ENCODE results near the gene MANSC1.
"Not testable (repeated sequence)": the region's sequence is repeated elsewhere in the genome, so short reads cannot be mapped to it uniquely, and the experiment has no call there.

The MANSC1 gene

DNA sequence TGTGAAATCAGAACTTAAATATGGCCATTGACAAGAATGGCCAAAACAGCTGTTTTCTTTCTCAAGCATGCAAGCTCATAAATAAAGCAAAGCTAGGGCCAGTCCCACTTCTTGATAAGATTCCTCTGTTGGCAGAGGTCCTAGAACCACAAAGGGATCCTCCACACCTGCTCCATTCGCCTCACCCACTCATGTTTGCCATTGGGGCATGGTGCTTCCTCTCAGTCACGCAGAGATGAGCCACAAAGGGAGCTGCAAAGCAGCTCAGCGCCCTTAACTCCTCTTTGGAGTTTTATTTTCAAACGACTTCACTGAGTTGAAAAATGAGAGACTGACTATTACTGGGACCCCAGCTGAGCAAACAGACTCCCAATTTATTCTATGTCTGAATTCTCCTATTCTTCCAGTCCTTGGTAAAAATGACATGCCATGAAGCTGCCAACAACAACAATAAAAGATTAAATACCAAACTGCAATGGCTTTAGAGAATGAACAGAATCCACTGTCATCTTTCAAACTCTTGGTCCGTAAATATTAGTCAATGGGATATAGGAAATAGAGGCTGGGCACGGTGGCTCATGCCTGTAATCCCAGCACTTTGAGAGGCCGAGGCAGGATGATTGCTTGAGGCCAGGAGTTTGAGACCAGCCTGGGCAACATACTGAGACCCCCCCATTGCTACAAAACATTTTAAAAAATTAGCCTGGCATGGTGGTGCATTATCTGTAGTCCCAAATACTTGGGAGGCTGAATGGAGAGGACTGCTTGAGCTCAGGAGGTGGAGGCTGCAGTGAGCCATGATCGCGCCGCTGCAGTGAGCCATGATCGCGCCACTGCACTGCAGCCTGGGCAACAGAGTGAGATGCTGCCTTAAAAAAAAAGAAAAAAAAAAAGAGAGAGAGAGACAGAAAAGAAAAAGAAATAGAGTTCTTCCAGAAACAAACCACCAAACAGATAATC is 16.4 kb downstream of the MANSC1 start:
- in situ Hi-C loops (cut with HindIII; ENCODE audit: low pct_unique_long_range_greater_than_20kb, low sequenced_read_pairs): no loop called here
- TF ChIP-seq JUND (IDR thresholded peaks at IDR 0.05; ENCODE audit: low read depth): no peak
- DNase-seq (ENCODE audit: low read depth in 1 of 2, low spot score in 1 of 2): no peak

GRCh38 chr12:12331896-12332295 is 18.1 kb downstream of the MANSC1 start:
- in situ Hi-C loops (cut with HindIII; ENCODE audit: low pct_unique_long_range_greater_than_20kb, low sequenced_read_pairs): no loop called here
- no peak for TF ChIP-seq JUND (IDR thresholded peaks at IDR 0.05; ENCODE audit: low read depth)
- DNase-seq (ENCODE audit: low read depth in 1 of 2, low spot score in 1 of 2): no peak

- no peak for TF ChIP-seq JUND (IDR thresholded peaks at IDR 0.05; ENCODE audit: low read depth)
- DNase-seq (ENCODE audit: low read depth in 1 of 2, low spot score in 1 of 2): no peak
- in situ Hi-C loops (cut with HindIII; ENCODE audit: low pct_unique_long_range_greater_than_20kb, low sequenced_read_pairs): no loop called here
These were observed 18.7 kb downstream of the MANSC1 start for GRCh38 chr12:12331244-12331771.

GRCh38 chr12:12327802-12328201 is 22.2 kb downstream of the MANSC1 start:
- in situ Hi-C loops (cut with HindIII; ENCODE audit: low pct_unique_long_range_greater_than_20kb, low sequenced_read_pairs): no loop called here
- DNase-seq (ENCODE audit: low read depth in 1 of 2, low spot score in 1 of 2): peak in 1 of 2 experiments; percentile 36

DNA sequence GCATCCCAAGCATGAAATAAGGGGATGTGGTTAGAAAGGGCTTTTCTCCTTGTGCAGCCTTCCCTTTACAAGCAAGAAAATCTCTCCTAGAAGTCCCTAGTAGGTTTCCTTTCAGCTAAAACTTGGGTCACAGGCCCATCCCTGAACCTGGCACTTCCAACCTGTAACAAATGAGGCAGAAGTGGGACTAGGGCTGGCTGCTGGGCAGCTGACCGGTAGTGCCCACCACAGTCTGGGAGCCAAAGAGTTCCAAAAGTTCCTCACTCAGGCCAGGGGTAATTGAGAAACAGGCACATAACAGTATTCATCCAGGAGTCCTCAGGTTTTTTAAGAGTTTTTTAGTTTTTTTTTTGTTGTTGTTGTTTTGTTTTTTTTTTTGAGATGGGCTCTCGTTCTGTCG is 23.8 kb downstream of the MANSC1 start:
- no peak for DNase-seq (ENCODE audit: low read depth in 1 of 2, low spot score in 1 of 2)
- in situ Hi-C loops (cut with HindIII; ENCODE audit: low pct_unique_long_range_greater_than_20kb, low sequenced_read_pairs): no loop called here
- no peak for TF ChIP-seq JUND (IDR thresholded peaks at IDR 0.05; ENCODE audit: low read depth)

More at GRCh38 chr12:12327802-12328201, 22.2 kb downstream of the MANSC1 start:
- TF ChIP-seq JUND (IDR thresholded peaks at IDR 0.05; ENCODE audit: low read depth): no peak

GRCh38 chr12:12323591-12323990 is 26.5 kb downstream of the MANSC1 start:
- no peak for DNase-seq (ENCODE audit: low read depth in 1 of 2, low spot score in 1 of 2)
- in situ Hi-C loops (cut with HindIII; ENCODE audit: low pct_unique_long_range_greater_than_20kb, low sequenced_read_pairs): no loop called here
- TF ChIP-seq JUND (IDR thresholded peaks at IDR 0.05; ENCODE audit: low read depth): no peak

DNA sequence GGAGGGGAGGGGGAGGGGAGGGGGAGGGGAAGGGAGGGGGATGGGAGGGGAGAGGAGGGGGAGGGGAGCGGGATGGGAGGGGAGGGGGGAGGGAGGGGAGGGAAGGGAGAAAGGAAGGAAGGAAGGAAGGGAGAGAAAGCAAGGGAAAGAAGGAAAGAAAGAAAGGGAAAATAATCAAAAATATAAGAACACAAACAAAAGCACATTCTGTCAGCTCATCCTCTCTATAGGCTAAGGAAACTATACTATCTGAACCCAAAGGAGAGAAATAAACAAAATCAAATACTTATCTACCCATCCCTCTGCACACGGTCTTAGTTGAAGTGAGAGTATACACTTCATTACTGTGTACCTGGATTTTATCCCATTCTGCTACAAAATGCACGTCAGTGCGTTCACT is 26.9 kb downstream of the MANSC1 start:
- TF ChIP-seq JUND (IDR thresholded peaks at IDR 0.05; ENCODE audit: low read depth): no peak
- in situ Hi-C loops (cut with HindIII; ENCODE audit: low pct_unique_long_range_greater_than_20kb, low sequenced_read_pairs): no loop called here
- DNase-seq (ENCODE audit: low read depth in 1 of 2, low spot score in 1 of 2): no peak

GRCh38 chr12:12319451-12320183 is 30.4 kb downstream of the MANSC1 start:
- no peak for TF ChIP-seq JUND (IDR thresholded peaks at IDR 0.05; ENCODE audit: low read depth)
- in situ Hi-C loops (cut with HindIII; ENCODE audit: low pct_unique_long_range_greater_than_20kb, low sequenced_read_pairs): no loop called here
- no peak for DNase-seq (ENCODE audit: low read depth in 1 of 2, low spot score in 1 of 2)

DNA sequence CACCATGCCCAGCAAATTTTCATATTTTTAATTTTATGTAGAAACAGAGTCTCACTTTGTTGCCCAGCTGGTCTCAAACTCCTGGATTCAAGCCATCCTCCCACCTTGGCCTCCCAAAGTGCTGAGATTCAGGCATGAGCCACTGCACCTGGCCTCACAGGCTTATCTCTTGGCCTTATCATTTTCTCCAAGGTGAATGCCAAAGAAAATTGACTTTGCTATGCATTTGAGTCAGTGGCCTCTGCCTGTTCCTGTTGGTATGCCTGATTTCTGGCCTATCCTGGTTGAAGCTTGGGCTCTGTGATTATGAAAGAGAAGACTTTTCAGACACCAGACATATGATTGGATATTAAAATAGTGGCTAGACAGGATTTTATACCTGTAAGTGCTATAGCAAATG is 34.2 kb downstream of the MANSC1 start:
- in situ Hi-C loops (cut with HindIII; ENCODE audit: low pct_unique_long_range_greater_than_20kb, low sequenced_read_pairs): no loop called here
- DNase-seq (ENCODE audit: low read depth in 1 of 2, low spot score in 1 of 2): no peak
- TF ChIP-seq JUND (IDR thresholded peaks at IDR 0.05; ENCODE audit: low read depth): no peak

DNA sequence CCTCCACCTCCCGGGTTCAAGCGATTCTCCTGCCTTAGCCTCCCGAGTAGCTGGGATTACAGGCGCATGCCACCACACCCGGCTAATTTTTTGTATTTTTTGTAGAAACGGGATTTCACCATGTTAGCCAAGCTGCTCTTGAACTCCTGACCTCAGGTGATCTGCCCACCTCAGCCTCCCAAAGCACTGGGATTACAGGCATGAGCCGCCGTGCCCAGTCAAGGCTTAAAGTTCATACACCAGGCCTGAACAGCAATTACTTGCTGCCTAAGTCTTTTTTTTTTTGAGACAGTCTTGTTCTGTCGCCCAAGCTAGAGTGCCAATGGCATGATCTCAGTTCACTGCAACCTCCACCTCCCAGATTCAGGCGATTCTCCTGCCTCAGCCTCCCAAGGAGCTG is 39.3 kb downstream of the MANSC1 start:
- DNase-seq (ENCODE audit: low read depth in 1 of 2, low spot score in 1 of 2); in situ Hi-C loops (cut with HindIII; ENCODE audit: low pct_unique_long_range_greater_than_20kb, low sequenced_read_pairs): not testable (repeated sequence)

GRCh38 chr12:12305568-12306300 is 44.3 kb downstream of the MANSC1 start:
- TF ChIP-seq JUND (IDR thresholded peaks at IDR 0.05; ENCODE audit: low read depth): no peak
- DNase-seq (ENCODE audit: low read depth in 1 of 2, low spot score in 1 of 2): no peak
- in situ Hi-C loops (cut with HindIII; ENCODE audit: low pct_unique_long_range_greater_than_20kb, low sequenced_read_pairs): no loop called here

- no peak for TF ChIP-seq JUND (IDR thresholded peaks at IDR 0.05; ENCODE audit: low read depth)
- in situ Hi-C loops (cut with HindIII; ENCODE audit: low pct_unique_long_range_greater_than_20kb, low sequenced_read_pairs): no loop called here
- no peak for DNase-seq (ENCODE audit: low read depth in 1 of 2, low spot score in 1 of 2)
These were observed 47.1 kb downstream of the MANSC1 start for GRCh38 chr12:12302976-12303375.

Measured in T47D (cell line).